OCI-LY3 (cell line): ENCODE measurements around the gene CELF1.

ENCODE experiments used
- H2AFZ ChIP-seq: fragments of 200-600, 300-600 bp; shearing (Covaris generic); 2 replicates; pipeline ENCODE4 v1.6.0; 2014; ENCODE audit warnings: antibody characterized with exemption, low read depth, low read length
- H3K27ac ChIP-seq: fragments of 200-600, 300-600 bp; sonication (generic); 2 replicates; pipeline ENCODE4 v1.5.1; 2014; ENCODE audit warnings: mild to moderate bottlenecking, low read length, moderate library complexity, mixed read lengths
- H3K27me3 ChIP-seq: fragments of 200-600, 300-600 bp; sonication (generic); 2 replicates; pipeline ENCODE4 v1.6.1; 2014; ENCODE audit warnings: low read depth, low read length, mixed read lengths
- H3K36me3 ChIP-seq: fragments of 200-600, 300-600 bp; sonication (generic); replicated peaks from 2 replicates; pipeline ENCODE3; 2014; ENCODE audit warnings: low read depth, low read length, mixed read lengths
- H3K4me1 ChIP-seq: fragments of 300-600, 200-600 bp; sonication (generic); 2 replicates; pipeline ENCODE4 v1.6.1; 2014; ENCODE audit warnings: low read length, mixed read lengths
- H3K4me2 ChIP-seq: fragments of 200-600, 300-600 bp; sonication (generic); 2 replicates; pipeline ENCODE4 v1.6.1; 2014; ENCODE audit warnings: low read length, mixed read lengths
- H3K4me3 ChIP-seq: fragments of 300-600, 200-600 bp; sonication (generic); 2 replicates; pipeline ENCODE4 v1.5.1; 2014; ENCODE audit warnings: antibody characterized with exemption, mild to moderate bottlenecking, low read length, moderate library complexity
- H3K79me2 ChIP-seq: fragments of 300-600, 200-600 bp; shearing (Covaris generic); 2 replicates; pipeline ENCODE4 v1.6.1; 2014; ENCODE audit warnings: mild to moderate bottlenecking, low read length, mixed read lengths
- H3K9ac ChIP-seq: fragments of 300-600, 200-600 bp; shearing (Covaris generic); 2 replicates; pipeline ENCODE4 v1.6.0; 2014; ENCODE audit warnings: mild to moderate bottlenecking, low read length, moderate library complexity
- H3K9me3 ChIP-seq: fragments of 200-600, 300-600 bp; shearing (Covaris generic); 2 replicates; pipeline ENCODE4 v1.6.1; 2014; ENCODE audit warnings: low read length, mixed read lengths; ENCODE audit not compliant: insufficient read depth
- H4K20me1 ChIP-seq: fragments of 200-600, 300-600 bp; sonication (generic); 2 replicates; pipeline ENCODE4 v1.6.1; 2016; ENCODE audit warnings: low read length, mixed read lengths; ENCODE audit not compliant: insufficient read depth
- CTCF ChIP-seq: fragments of 200-600, 300-600 bp; sonication (generic); IDR thresholded peaks from 2 replicates; pipeline ENCODE4 v1.5.1; 2014; ENCODE audit warnings: antibody characterized with exemption, low read length, low read depth
- EZH2phosphoT487 ChIP-seq: fragments of 200-600 bp; shearing (Covaris generic); IDR thresholded peaks from 2 replicates; pipeline ENCODE4 v1.6.1; 2018; ENCODE audit warnings: antibody characterized with exemption, mixed run types, low read depth

The CELF1 gene

GRCh38 chr11:47507563-47508239, 45.2 kb downstream of the CELF1 start:
- Histone ChIP-seq H3K4me1 (peaks cover 90% of the 10 kb centered on the region), H4K20me1 (peaks cover 24% of the 10 kb centered on the region), H2AFZ (no peak overlapping the region), H3K36me3 (peaks cover 20% of the 10 kb centered on the region), H3K4me2 (peak overlapping the region; percentile 85), H3K27ac (peak overlapping the region; percentile 98), H3K4me3 (peak overlapping the region; percentile 60), H3K27me3 (no peaks in the 10 kb centered on the region), H3K9ac (peak overlapping the region; percentile 70), H3K79me2 (peaks cover 100% of the 10 kb centered on the region), H3K9me3 (no peaks in the 10 kb centered on the region)
- TF ChIP-seq CTCF (no peak), EZH2phosphoT487 (no peak)

GRCh38 chr11:47506795-47507562, 46.0 kb downstream of the CELF1 start:
- 0 out of 2 replicates have a peak, but pooled peaks have one; percentile 10 for TF ChIP-seq CTCF
- TF ChIP-seq EZH2phosphoT487: no peak
- H3K9me3 ChIP-seq: no peaks in the 10 kb centered on the region
- H2AFZ ChIP-seq: no peak overlapping the region
- H3K27me3 ChIP-seq: no peaks in the 10 kb centered on the region
- H3K4me2 ChIP-seq: peak overlapping the region; percentile 85
- peak overlapping the region; percentile 60 for H3K4me3 ChIP-seq
- H3K27ac ChIP-seq: peak overlapping the region; percentile 98
- H3K4me1 ChIP-seq: peaks cover 89% of the 10 kb centered on the region
- peak overlapping the region; percentile 70 for H3K9ac ChIP-seq
- H3K79me2 ChIP-seq: peaks cover 100% of the 10 kb centered on the region
- peaks cover 22% of the 10 kb centered on the region for H3K36me3 ChIP-seq
- peaks cover 25% of the 10 kb centered on the region for H4K20me1 ChIP-seq

- TF ChIP-seq CTCF (no peak), EZH2phosphoT487 (no peak)
- Histone ChIP-seq H3K9ac (peak overlapping the region; percentile 70; the same call in 1 of the 2 replicates), H3K27ac (peak overlapping the region; percentile 98), H3K27me3 (no peaks in the 10 kb centered on the region), H4K20me1 (peaks cover 25% of the 10 kb centered on the region), H3K9me3 (no peaks in the 10 kb centered on the region), H3K4me3 (no peak overlapping the region), H3K36me3 (peaks cover 24% of the 10 kb centered on the region), H2AFZ (no peak overlapping the region), H3K79me2 (peaks cover 100% of the 10 kb centered on the region), H3K4me2 (peak overlapping the region; percentile 85), H3K4me1 (peaks cover 89% of the 10 kb centered on the region)
Observed at GRCh38 chr11:47506373-47506772, 46.6 kb downstream of the CELF1 start.

GRCh38 chr11:47504910-47505309, 48.0 kb downstream of the CELF1 start:
- Histone ChIP-seq H3K27ac (peak overlapping the region; percentile 16; the same call in 1 of the 2 replicates), H2AFZ (no peak overlapping the region), H3K36me3 (peaks cover 14% of the 10 kb centered on the region), H4K20me1 (peaks cover 30% of the 10 kb centered on the region), H3K4me3 (no peak overlapping the region), H3K4me2 (no peak overlapping the region), H3K9me3 (no peaks in the 10 kb centered on the region), H3K27me3 (no peaks in the 10 kb centered on the region), H3K79me2 (peaks cover 100% of the 10 kb centered on the region), H3K9ac (no peak overlapping the region), H3K4me1 (peaks cover 89% of the 10 kb centered on the region)
- TF ChIP-seq EZH2phosphoT487 (no peak), CTCF (no peak)
